ENCODE data around the gene ASIC4. TPM values are rescaled to one million over a fixed set of nuclear protein-coding genes. Genes with fewer than 3 reads are reported as not detected.

ASIC4 gene
- total and polyA plus RNA-seq, 2 of the 13 experiments (the other 11 are each of a cell fraction or from before 2014, with no cell fraction given) = 0.03 TPM; not detected in 1

- TF ChIP-seq ZNF446 (CRISPR knock-in tag; IDR thresholded peaks at IDR 0.05) = 0 out of 2 replicates have a peak, but pooled peaks have one; percentile 1
- TF ChIP-seq HNRNPLL (IDR thresholded peaks at IDR 0.05; ENCODE audit: low read depth, low read length, poor library complexity, severe bottlenecking) = peak; percentile 29
- TF ChIP-seq, protein P1, sequence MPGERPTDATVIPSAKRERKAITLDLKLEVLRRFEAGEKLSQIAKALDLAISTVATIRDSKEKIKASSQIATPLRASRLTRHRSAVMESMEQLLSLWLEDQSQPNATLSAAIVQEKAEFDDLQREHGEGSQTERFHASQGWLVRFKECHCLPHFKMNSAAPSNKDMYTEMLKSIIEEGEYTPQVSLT (CRISPR knock-in tag; IDR thresholded peaks at IDR 0.05; ENCODE audit: borderline replicate concordance, low read depth) = peak; percentile 54; the same call in 1 of the 2 replicates
- peak; percentile 47 for TF ChIP-seq TEAD3 (CRISPR knock-in tag; optimal IDR thresholded peaks at IDR 0.05; ENCODE audit: borderline replicate concordance)
- TF ChIP-seq FIP1L1 (IDR thresholded peaks at IDR 0.05; ENCODE audit: borderline replicate concordance, insufficient read depth, low read depth, low read length) = 0 out of 2 replicates have a peak, but pooled peaks have one; percentile 68
- peak; percentile 10; the same call in 1 of the 2 replicates for TF ChIP-seq NR0B2 (CRISPR knock-in tag; IDR thresholded peaks at IDR 0.05)
- no peak; the same call in 1 of the 2 replicates for TF ChIP-seq NR2F6 (IDR thresholded peaks at IDR 0.05)
- TF ChIP-seq NR2F6 (CRISPR knock-in tag; IDR thresholded peaks at IDR 0.05) = peak; percentile 59
- peak; percentile 85; the same call in 1 of the 2 replicates for TF ChIP-seq ZNF703 (CRISPR knock-in tag; IDR thresholded peaks at IDR 0.05; ENCODE audit: borderline replicate concordance)
- TF ChIP-seq ZNF224 (CRISPR knock-in tag; IDR thresholded peaks at IDR 0.05) = no peak
- peak; percentile 50 for TF ChIP-seq SALL1 (CRISPR knock-in tag; IDR thresholded peaks at IDR 0.05)
- TF ChIP-seq AKAP8 (CRISPR knock-in tag; IDR thresholded peaks at IDR 0.05) = peak; percentile 73
- peak; percentile 73 for TF ChIP-seq GABPB1 (CRISPR knock-in tag; IDR thresholded peaks at IDR 0.05)
- TF ChIP-seq HNRNPL (IDR thresholded peaks at IDR 0.05; ENCODE audit: low read depth, low read length) = 0 out of 2 replicates have a peak, but pooled peaks have one; percentile 43
- peak; percentile 24; the same call in 1 of the 2 replicates for TF ChIP-seq ZNF704 (CRISPR knock-in tag; IDR thresholded peaks at IDR 0.05; ENCODE audit: borderline replicate concordance)
- TF ChIP-seq ZNF543 (CRISPR knock-in tag; IDR thresholded peaks at IDR 0.05) = no peak
- TF ChIP-seq STAT5B (CRISPR knock-in tag; IDR thresholded peaks at IDR 0.05) = peak; percentile 22; the same call in 1 of the 2 replicates
- TF ChIP-seq ZNF354B (CRISPR knock-in tag; IDR thresholded peaks at IDR 0.05) = peak; percentile 82; the same call in 1 of the 2 replicates
- peak; percentile 8; the same call in 1 of the 2 replicates for TF ChIP-seq HDAC2 (CRISPR knock-in tag; IDR thresholded peaks at IDR 0.05)
- TF ChIP-seq KDM5A (IDR thresholded peaks at IDR 0.05; ENCODE audit: borderline replicate concordance, low read length) = peak; percentile 81; the same call in 1 of the 2 replicates
- TF ChIP-seq BHLHE40 (IDR thresholded peaks at IDR 0.05; ENCODE audit: low read length) = peak; percentile 75
- peak; percentile 41; the same call in 1 of the 2 replicates for TF ChIP-seq BCL6 (CRISPR knock-in tag; IDR thresholded peaks at IDR 0.05)
- TF ChIP-seq DRAP1 (CRISPR knock-in tag; IDR thresholded peaks at IDR 0.05) = peak; percentile 95
- peak; percentile 86 for TF ChIP-seq ZNF350 (CRISPR knock-in tag; IDR thresholded peaks at IDR 0.05; ENCODE audit: borderline replicate concordance, low read depth)
- TF ChIP-seq SIN3A (IDR thresholded peaks at IDR 0.05; ENCODE audit: borderline replicate concordance, low read depth, low read length) = peak; percentile 93
- TF ChIP-seq ZNF331 (CRISPR knock-in tag; IDR thresholded peaks at IDR 0.05) = peak; percentile 79; the same call in 1 of the 2 replicates
- TF ChIP-seq ZNF597 (CRISPR knock-in tag; IDR thresholded peaks at IDR 0.05) = no peak
Observed at GRCh38 chr2:219498280-219499057, 15.8 kb upstream of the ASIC4 start, which contains the start of gene GMPPA (continued).

Data from HepG2 (cell line).